ENCODE results near the gene SSR4. TPM values are rescaled to one million over a fixed set of nuclear protein-coding genes. Genes with fewer than 3 reads are reported as not detected.
A peak's percentile ranks its signal among the peaks of the same experiment; 100 is the strongest.

SSR4 gene
- total RNA-seq, 1 experiment from 2014 or later, result 360 TPM

GRCh38 chrX:153792368-153792767, 2.1 kb upstream of the SSR4 start:
- H3K4me3 Mint-ChIP-seq (ENCODE audit: low read depth, unreplicated experiment), result no peak overlapping the region
- intact Hi-C loops (cut with micrococcal nuclease; ENCODE audit: unreplicated experiment), result no loop called here
- peaks cover 54% of the 10 kb centered on the region for H3K36me3 Mint-ChIP-seq (ENCODE audit: insufficient read depth, unreplicated experiment)
- no peaks in the 10 kb centered on the region for H3K27me3 Mint-ChIP-seq (ENCODE audit: unreplicated experiment)
- peaks cover 14% of the 10 kb centered on the region for H3K4me1 Mint-ChIP-seq (ENCODE audit: low read depth, unreplicated experiment)
- CTCF ChIA-PET, result no interaction called here
- TF ChIP-seq CTCF (IDR thresholded peaks at IDR 0.05; ENCODE audit: unreplicated experiment), result no peak
- no TSS peak for BruUV-seq (replicated peaks)
- DNase-seq, result no peak
- H3K27ac Mint-ChIP-seq (ENCODE audit: unreplicated experiment), result no peak overlapping the region
- H3K9me3 Mint-ChIP-seq (ENCODE audit: low read depth, unreplicated experiment), result no peaks in the 10 kb centered on the region

GRCh38 chrX:153793291-153793690, 1.2 kb upstream of the SSR4 start:
- CTCF ChIA-PET, result interaction anchor here (1.4 kb wide), 1 partner anchor 91 kb away, joined by 3 read pairs; no protein-coding TSS in a partner anchor
- peaks cover 14% of the 10 kb centered on the region for H3K4me1 Mint-ChIP-seq (ENCODE audit: low read depth, unreplicated experiment)
- no peak for DNase-seq
- H3K27ac Mint-ChIP-seq (ENCODE audit: unreplicated experiment), result peak overlapping the region; percentile 94
- BruUV-seq (replicated peaks), result no TSS peak
- no peak for TF ChIP-seq CTCF (IDR thresholded peaks at IDR 0.05; ENCODE audit: unreplicated experiment)
- peak overlapping the region; percentile 85 for H3K4me3 Mint-ChIP-seq (ENCODE audit: low read depth, unreplicated experiment)
- peaks cover 58% of the 10 kb centered on the region for H3K36me3 Mint-ChIP-seq (ENCODE audit: insufficient read depth, unreplicated experiment)
- intact Hi-C loops (cut with micrococcal nuclease; ENCODE audit: unreplicated experiment), result no loop called here
- H3K27me3 Mint-ChIP-seq (ENCODE audit: unreplicated experiment), result no peaks in the 10 kb centered on the region
- H3K9me3 Mint-ChIP-seq (ENCODE audit: low read depth, unreplicated experiment), result no peaks in the 10 kb centered on the region

- intact Hi-C loops (cut with micrococcal nuclease; ENCODE audit: unreplicated experiment), result no loop called here
- no peak for TF ChIP-seq CTCF (IDR thresholded peaks at IDR 0.05; ENCODE audit: unreplicated experiment)
- H3K4me1 Mint-ChIP-seq (ENCODE audit: low read depth, unreplicated experiment), result peaks cover 14% of the 10 kb centered on the region
These were observed 689 bp downstream of the SSR4 start for GRCh38 chrX:153794897-153795816.

GRCh38 chrX:153797415-153798015, 3.0 kb downstream of the SSR4 start:
- CTCF ChIA-PET, result no interaction called here

More at GRCh38 chrX:153794897-153795816, 689 bp downstream of the SSR4 start:
- TSS peak; percentile 71 for BruUV-seq (replicated peaks)
- Mint-ChIP-seq H3K27ac (ENCODE audit: unreplicated experiment) (peak overlapping the region; percentile 94), H3K27me3 (ENCODE audit: unreplicated experiment) (no peaks in the 10 kb centered on the region), H3K36me3 (ENCODE audit: insufficient read depth, unreplicated experiment) (peaks cover 63% of the 10 kb centered on the region), H3K4me3 (ENCODE audit: low read depth, unreplicated experiment) (peak overlapping the region; percentile 85), H3K9me3 (ENCODE audit: low read depth, unreplicated experiment) (no peaks in the 10 kb centered on the region)
- peak; percentile 22 for DNase-seq
- CTCF ChIA-PET, result interaction anchor here (1.1 kb wide), 2 partner anchors 128 to 152 kb away, joined by 4 read pairs; no protein-coding TSS in a partner anchor

More at GRCh38 chrX:153797415-153798015, 3.0 kb downstream of the SSR4 start:
- no TSS peak for BruUV-seq (replicated peaks)
- peaks cover 73% of the 10 kb centered on the region for H3K36me3 Mint-ChIP-seq (ENCODE audit: insufficient read depth, unreplicated experiment)
- no peak overlapping the region for H3K4me3 Mint-ChIP-seq (ENCODE audit: low read depth, unreplicated experiment)
- peaks cover 4% of the 10 kb centered on the region for H3K27me3 Mint-ChIP-seq (ENCODE audit: unreplicated experiment)
- intact Hi-C loops (cut with micrococcal nuclease; ENCODE audit: unreplicated experiment), result no loop called here
- no peak for DNase-seq
- H3K4me1 Mint-ChIP-seq (ENCODE audit: low read depth, unreplicated experiment), result peaks cover 14% of the 10 kb centered on the region
- no peaks in the 10 kb centered on the region for H3K9me3 Mint-ChIP-seq (ENCODE audit: low read depth, unreplicated experiment)
- H3K27ac Mint-ChIP-seq (ENCODE audit: unreplicated experiment), result no peak overlapping the region
- TF ChIP-seq CTCF (IDR thresholded peaks at IDR 0.05; ENCODE audit: unreplicated experiment), result no peak

All from Calu3 (cell line).